GM12875 (cell line): Measurements from ENCODE around the gene SETX.
A peak's percentile ranks its signal among the peaks of the same experiment; 100 is the strongest.

Source experiments
- H3K4me3 ChIP-seq: one replicate; pipeline ENCODE4 v1.5.1; 2011; ENCODE audit warnings: low read depth, low read length, control low read depth
- CTCF ChIP-seq: IDR thresholded peaks from 2 replicates; pipeline ENCODE4 v1.5.1; 2011; ENCODE audit warnings: low read depth, mild to moderate bottlenecking, control low read depth, inconsistent platforms, low read length, moderate library complexity, borderline replicate concordance; ENCODE audit not compliant: insufficient read depth

SETX gene

GRCh38 chr9:132238026-132238972, 116.5 kb downstream of the SETX start:
- no peak for TF ChIP-seq CTCF
- H3K4me3 ChIP-seq, result no peak overlapping the region

DNA sequence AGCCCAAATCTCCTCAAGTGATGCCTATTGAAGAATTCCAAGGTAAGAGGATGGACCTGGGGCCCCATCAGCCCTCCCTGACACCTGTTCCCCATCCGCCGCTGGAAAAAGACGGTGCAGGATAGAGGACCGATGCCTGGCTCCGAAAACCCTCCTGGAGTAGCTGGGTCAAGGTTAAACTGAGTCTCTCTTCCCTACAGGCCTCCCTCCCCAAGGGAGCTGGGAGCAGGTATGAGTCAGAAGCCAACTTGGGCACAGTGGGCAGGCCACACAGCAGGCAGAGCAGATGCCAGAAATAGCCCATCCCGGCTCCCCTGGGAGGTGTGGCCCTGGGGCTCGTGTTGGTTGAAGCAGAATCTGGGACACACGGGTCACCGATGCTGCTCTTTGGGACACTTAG, 117.3 kb downstream of the SETX start:
- no peak overlapping the region for H3K4me3 ChIP-seq
- no peak for TF ChIP-seq CTCF

DNA sequence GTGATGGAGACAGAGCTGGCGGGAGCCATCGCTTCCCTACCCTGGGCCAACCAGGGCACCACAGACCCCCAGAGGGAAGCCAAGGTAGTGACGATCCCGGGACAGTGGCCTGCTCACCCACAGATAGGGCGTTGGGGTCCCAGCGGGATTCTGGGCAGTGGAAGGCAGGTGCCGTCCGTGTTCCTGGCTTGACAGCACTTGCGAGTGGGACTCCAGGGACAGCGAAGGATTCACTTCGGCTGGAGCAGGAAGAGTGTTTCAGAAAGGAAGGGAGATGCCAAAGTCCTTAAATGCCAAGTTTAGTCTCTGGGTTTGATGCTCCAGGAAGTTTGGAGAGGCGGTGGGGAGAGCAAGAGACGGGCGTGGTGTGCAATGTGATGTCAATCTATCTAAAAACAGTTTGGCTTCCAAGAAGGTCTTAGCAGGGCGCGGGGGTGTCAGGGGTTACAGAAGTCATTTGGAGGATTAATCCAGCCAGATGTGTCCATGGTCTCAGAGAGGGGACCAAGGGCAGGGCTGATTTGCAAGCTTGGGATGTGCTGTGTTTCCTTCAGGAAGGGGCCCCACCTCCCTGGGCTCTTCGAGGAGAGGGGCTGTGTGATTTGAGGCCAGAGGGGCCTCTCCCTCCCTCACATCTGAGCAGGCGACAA, 118.0 kb downstream of the SETX start:
- TF ChIP-seq CTCF, result no peak
- H3K4me3 ChIP-seq, result no peak overlapping the region

DNA sequence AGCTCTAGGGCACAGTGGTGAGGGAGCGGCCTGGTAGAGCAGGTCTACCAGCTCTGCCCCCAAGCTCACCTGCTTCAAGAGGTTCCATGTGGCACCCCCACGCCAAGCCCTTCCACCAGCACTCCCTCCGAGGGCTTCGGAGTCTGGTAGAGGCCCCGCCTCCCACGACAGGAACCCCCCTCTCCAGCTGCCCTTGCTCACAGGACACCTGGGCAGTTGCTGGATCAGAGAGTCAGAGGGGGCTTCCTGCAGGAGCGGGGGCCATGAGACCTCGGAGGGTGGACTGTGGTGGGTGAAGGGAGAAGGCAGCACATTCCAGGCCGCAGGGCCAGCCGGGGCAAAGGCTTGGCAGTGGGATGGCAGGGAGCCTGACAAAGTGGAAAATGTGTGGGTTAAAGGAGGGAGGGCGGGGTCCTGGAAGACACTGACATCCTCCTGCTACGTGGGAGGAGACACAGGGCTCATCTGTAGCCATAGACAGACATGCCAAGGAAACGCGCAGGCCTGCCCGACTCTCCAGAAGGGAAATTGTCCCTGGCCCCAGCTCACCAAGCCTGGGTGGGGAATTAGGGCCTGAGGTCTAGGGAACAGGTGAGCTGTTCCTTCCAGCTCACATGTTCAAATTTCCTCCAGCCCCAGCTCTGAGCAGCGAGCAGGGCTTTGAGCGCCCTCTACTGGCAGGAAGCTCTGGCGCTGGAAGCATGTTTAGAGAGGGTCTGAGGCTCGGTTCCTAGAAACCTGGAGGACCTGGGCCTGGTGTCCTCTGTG, 118.7 kb downstream of the SETX start:
- peak; percentile 96 for TF ChIP-seq CTCF
- H3K4me3 ChIP-seq, result no peak overlapping the region

DNA sequence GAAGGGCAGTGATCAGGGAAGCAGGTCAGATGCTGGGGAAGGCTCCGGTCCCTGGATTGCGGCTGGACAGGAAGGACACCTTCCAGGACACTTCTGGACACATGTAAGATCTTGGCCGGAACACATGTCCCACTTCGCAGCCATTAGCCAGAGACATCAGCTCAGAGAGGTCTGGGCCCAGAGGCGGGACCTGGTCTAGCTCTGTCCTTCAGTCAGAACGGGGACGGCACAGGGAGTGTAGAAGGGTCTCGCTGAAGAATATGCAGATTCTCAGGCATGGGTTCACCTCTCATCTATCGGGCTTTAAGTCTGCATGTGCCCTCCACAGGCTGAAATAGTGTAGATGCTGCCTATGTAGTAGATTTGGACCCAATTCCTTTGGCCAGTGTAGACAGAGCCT, 119.7 kb downstream of the SETX start:
- no peak for TF ChIP-seq CTCF
- no peak overlapping the region for H3K4me3 ChIP-seq

- TF ChIP-seq CTCF, result no peak
- H3K4me3 ChIP-seq, result no peak overlapping the region
These were observed 120.3 kb downstream of the SETX start for GRCh38 chr9:132234535-132234934.

GRCh38 chr9:132233138-132233537, 121.6 kb downstream of the SETX start:
- H3K4me3 ChIP-seq, result no peak overlapping the region
- no peak for TF ChIP-seq CTCF
